CD4-positive, alpha-beta T cell treated with Interleukin-1 beta for 1 hour (primary cell): ENCODE results near the gene NOL12.
A peak's percentile ranks its signal among the peaks of the same experiment; 100 is the strongest.

Source experiments
- DNase-seq, 2 donors: peaks; one replicate each; pipeline ENCODE4 v3.0.0-alpha.2; 2020 to 2022

The NOL12 gene

DNA sequence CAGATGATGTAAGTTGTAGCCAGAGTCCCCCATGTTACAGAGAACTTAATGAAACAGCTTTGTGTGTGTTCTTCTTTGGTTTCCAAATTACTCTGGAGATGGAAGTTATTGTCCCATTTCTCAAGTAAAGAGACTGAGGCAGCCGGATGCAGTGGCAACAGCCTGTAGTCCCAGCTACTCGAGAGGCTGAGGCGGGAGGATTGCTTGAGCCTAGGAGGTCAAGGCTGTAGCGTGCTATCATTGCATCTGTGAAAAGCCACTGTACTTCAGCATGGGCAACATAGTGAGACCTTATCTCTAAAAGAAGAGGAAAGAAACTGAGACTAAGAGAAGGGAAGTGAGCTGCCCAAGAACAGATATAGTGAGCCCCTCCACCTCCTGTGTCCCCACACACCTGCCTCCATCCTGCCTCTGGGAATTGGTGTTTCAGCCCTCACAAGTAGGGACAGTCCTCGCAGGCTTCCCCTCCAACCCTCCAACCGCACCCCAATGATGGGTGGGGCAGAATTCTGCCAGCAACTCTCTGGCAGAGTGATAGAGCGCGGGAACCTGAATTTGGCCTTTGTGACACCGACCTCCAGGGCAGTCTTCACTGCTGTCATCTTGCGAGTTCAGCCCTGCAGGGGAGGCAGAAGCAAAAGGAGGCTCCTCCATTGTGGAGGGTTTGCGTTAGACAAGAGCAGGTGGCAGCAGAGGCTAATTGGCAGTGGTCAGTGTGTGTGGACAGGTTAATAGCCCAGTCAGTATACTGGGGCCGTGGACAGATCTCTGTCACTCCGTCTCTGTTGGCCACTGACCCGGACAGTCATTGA is 26.0 kb upstream of the NOL12 start:
- no peak for DNase-seq

DNA sequence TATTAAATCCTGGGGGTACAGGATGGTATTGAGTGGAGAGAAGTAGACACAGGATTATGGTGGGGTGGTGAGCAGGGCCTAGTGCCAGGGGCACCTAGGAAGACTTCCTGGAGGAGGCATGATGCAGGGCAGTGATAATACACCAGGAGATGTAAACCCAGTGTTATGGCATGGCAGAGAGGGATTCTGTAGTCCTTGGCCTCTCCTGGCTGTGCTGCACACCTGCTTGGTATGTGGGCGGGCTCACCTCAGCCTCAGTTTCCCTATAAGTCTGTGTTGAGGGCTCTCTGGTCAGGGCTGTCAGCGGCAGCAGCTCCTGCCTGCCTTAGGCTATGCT is 25.5 kb upstream of the NOL12 start:
- DNase-seq, result no peak

DNA sequence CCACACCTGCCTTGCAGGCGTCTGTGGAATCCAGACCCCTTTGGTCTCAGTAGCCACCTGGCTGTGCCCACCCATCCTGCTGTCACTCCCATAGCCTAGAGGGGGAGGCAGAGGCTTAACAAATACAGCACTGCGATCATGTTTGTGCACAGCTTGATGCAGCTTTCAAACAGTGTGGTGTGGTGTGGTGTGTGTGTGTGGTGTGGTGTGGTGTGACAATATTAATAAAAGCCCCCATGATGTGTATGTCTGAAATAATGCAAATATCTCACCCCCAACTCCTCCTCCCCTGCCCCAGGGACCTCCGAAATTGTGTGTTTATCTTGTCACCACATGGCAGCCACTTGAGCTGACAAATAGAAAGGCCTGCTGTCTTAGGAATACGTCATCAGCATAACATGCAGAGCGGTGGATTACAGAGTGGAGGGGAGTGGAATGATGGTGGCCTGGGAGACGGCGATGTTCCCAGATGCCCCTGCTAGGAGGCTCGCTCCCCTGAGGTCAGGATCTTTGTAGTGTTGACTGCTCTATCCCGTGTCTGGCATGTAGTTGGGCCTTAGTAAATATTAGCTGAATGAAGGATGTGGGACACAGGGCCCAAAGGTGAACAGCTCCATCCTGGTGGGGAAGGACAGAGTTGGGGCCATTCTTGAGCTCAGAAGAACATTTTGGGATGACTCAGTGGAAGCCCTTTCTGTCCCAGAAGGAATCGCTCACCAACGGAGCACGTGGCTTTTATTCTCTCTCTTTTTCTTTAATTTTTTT is 24.8 kb upstream of the NOL12 start:
- peak; percentile 34 to 50 for DNase-seq

DNA sequence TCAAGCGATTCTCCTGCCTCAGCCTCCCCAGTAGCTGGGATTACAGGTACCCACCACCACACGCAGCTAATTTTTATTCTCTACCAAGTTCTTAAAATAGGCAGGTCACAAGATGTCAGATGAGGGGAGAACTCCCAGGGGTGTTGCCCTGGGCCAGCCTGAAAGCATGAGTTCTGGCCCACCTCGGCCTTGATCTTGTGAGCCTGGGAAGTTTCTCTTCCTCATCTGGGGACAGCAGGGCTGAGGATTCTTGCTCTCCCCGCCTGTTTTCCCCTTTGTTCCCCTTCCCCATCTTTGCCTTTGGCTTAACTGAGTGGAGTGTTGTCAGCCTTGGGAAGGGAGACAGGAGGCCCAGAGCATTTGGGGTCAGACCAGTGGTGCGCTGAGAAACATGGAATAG is 24.1 kb upstream of the NOL12 start:
- DNase-seq, result no peak

DNA sequence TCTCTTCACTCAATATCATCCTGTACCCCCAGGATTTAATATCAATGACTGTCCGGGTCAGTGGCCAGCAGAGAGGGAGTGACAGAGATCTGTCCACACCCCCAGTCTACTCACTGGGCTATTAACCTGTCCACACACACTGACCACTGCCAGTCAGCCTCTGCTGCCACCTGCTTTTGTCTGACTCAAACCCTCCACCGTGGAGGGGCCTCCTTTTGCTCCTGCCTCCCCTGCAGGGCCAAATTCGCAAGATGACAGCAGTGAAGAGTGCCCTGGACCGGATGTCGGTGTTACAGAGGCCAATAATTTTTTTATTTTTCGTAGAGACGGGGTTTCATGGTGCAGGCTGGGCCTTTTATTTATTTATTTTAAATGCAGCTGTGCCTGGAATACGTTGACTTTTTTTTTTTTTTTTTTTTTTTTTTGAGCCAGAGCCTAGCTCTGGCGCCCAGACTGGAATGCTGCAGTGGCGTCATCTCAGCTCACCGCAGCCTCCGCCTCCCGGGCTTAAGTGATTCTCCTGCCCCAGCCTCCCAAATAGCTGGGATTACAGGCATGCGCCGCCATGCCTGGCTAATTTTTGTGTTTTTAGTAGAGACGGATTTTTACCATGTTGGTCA is 22.5 kb upstream of the NOL12 start:
- no peak for DNase-seq

DNA sequence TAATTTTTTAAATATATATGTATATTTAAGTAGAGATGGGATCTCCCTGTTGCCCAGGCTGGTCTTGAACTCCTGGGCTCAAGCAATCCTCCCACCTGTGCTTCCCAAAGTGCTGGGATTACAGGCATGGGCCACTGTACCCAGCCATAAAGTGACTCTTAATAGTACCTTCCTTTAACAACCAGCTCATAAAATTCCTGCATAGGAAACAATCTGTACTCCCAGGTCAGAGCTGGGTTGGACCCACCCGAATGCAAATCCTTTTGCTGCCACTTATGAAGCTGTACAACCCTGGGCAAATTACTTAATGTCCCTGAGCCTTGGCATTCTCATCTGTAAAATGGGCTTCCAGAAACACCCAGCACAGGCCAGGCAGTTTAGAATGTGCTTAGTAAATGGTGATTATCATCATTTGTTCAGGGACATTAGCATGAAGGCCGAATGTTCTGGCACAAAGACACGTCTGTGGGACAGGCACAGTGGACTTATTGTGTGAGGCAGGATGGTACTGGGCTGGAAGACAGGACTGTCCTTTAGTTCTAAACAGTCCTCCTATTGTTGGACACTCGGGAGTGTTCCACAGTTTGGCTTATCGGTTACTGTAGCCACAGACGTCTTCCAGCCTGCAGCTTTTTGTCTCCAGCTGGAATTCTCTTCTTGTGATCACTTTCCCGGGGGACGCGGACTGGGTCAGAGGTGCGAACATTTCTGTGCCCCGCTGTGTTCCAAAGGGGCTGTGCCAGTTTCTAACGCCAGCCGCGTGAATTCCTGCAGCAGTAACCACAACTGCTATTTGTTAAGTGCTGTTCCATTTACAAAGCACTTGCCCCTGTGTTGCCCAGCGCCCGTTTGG is 21.7 kb upstream of the NOL12 start:
- DNase-seq, result no peak

DNA sequence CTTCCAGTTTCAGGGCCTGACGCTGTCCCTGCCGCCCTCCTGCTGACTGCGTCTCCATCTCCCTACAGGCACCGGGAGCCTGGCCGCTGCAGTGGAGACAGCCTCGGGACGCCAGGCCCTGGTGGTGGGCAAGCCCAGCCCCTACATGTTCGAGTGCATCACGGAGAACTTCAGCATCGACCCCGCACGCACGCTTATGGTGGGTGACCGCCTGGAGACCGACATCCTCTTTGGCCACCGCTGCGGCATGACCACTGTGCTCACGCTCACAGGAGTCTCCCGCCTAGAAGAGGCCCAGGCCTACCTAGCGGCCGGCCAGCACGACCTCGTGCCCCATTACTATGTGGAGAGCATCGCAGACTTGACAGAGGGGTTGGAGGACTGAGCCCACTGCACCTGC is 20.7 kb upstream of the NOL12 start:
- DNase-seq, result no peak

DNA sequence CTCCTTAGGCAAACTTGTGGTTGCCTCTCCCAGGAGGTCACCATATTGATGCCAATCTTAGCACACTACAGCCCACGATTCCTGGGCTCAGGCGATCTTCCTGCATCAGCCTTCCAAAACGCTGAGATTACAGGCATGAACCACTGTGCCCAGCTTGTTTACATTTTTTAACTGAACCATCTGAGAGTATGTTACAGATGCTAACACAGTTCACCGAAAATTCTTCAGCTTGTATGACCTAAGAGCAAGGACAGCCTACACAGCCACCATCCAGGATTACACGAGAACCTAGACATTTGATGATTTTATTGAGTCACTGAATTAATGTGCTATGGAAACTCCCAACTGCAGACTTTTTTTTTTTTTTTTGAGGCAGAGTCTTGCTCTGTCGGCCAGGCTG is 16.6 kb upstream of the NOL12 start:
- no peak for DNase-seq

DNA sequence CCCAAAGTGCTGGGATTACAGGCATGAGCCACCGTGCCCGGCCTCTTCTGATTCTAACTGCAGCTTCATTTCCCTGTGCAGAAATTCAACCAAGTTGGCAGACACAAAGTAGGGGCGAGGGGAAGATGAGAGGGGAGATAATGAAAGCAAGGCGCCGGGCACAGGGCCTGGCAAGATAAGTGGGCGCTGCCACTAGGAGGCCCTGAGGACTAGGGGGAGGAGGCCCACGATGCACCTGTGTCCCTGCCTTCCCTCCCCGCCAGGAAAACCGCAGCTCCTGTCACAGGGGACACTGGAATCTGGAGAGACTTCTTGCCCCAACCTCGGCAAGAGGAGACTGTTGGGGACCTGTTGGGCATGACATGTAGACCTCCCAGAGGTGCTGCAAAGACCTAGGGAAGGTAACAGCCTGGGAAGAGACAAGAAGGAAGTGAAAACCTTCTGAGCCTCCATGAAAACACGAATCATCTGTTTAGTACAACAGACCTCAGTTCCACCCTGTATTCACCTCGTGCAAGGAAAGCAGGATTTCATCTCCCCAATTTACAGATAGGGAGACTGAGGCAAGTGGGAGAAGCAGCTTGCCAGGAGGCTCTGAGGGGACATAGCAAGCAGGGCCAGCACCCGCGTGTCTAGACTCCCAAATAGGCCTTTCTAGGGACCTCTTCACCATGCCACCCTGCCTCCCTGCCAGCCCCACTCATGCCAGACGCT is 13.8 kb upstream of the NOL12 start:
- peak; percentile 25 for DNase-seq

DNA sequence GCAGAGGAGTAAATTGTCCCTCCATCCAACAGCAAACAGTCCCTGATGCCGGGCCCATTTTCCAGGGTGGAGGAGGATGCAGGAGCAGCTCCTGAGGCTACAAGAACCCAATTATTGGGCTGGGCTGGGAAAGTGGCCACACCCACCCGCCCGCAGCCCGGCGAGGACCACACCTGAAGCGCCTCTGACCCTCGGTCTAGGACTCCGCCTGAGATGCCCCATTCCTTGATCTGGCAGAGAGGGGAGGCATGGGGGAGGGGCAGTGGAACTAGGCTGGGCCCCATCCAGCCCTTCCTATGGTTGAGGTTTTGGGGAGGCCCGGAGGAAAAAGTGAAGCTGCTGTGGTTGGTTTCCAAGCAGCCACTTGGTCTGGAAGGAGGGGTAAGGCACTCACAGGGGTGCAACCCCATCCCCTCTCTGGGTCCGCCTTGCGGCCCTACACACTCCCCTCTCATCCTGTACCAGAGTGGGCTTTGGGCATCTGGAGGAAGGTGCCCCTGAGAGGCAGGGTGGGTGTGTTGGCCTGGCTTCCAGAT is 13.2 kb upstream of the NOL12 start:
- no peak for DNase-seq

DNA sequence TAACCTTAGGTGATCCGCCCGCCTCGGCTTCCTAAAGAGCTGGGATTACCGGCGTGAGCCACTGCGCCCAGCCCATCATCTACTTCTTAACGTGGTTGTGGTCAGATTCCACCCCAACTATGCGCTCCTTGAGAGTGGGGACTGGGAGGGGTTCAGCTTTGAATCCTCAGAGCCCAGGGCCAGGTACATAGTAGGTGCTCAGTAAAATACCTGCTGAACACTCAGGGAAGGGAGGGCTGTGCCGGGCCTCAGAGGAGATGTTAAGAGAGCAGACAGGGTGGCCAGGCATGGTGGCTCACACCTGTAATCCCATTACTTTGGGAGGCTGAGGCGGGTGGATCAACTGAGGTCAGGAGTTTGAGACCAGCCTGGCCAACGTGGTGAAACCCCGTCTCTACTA is 11.9 kb upstream of the NOL12 start:
- DNase-seq, result no peak

DNA sequence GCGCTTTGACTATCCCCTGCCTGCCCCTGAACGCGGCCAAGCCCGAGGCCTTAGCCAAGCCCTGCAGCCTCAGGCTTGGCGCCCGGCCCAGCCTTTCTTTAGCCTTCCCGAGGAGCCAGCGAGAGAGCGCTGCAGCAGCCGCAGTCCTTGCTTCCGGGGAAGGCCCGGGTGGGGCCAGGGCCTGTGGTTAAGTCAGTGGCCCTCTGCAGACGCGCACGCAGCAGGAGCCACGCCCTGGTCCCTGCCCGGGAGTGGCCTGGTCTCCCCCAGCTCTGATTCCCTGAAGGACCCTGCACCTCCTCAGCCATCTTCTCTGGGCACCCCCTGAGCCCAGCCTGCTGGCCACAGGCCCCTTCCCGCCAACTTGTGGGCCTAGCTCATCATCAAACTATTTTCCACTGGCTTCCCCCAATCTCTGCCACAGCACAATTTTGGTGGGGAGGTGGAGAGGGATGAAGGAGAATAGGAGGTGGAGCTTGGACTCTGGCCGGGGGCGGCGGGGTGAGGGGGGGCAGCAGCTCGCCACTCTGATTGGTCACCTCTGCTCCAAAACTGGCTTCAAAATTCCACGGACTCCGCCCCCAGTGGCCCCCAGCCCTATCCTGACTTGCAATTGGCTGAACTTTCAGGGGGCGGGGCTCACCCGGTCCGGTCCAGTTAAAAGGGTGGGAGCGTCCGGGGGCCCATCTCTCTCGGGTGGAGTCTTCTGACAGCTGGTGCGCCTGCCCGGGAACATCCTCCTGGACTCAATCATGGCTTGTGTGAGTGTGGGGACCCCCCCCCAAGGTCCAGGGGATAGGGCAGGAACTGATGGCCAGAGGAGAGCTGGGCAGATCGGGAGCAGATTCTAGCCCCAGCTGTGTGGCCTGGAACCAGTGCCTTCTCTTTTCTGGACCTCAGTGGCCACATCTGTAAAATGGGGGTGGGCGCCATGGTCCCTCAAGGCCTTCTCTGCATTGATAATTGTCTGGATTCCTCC is 10.9 kb upstream of the NOL12 start, which contains the start of gene LGALS1:
LGALS1 (plus strand) TSS at position 686 of the 979 bp plus-strand sequence; CDS start at position 753, 67 bp downstream.
- peak; percentile 72 to 80 for DNase-seq

DNA sequence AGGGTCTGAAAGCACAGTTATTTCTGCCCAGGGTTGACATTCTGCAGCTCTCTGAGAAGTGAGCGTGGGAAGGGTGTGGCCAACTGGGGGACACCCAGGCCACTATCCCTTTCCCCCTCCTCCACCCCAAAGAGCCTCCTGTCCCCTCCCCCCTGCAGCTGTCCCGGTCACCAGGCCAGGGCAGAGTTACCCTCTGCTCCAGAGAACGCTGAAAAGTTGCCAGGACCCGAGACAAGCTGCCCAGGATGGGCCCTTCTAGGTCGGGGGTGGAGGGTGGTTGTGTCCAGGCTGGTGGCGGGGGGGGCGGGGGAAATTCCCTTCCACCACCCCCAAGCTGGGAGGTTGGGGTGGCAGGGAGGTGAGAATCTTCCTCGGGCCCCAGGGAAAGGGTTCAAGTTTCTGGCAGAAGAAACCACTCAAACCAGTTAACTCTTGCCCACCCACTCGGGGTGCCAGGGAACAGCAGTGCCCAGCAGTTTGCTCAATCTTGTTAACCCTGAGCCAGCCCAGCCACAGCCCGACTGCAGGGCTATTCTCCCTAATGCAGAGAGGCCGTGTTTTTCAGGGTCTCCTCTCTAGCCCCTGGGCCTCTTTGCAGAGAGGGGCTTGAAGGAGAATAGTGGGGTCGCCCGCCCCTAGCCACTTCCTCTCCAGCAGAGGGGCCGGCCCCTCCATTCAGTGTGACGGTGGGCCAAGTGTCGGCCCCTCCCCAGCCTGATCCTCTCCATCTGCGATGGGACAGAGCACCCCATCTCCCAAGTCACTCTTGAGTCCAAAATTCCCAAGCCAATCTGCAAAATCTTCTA is 10.0 kb upstream of the NOL12 start:
- peak; percentile 34 to 46 for DNase-seq

DNA sequence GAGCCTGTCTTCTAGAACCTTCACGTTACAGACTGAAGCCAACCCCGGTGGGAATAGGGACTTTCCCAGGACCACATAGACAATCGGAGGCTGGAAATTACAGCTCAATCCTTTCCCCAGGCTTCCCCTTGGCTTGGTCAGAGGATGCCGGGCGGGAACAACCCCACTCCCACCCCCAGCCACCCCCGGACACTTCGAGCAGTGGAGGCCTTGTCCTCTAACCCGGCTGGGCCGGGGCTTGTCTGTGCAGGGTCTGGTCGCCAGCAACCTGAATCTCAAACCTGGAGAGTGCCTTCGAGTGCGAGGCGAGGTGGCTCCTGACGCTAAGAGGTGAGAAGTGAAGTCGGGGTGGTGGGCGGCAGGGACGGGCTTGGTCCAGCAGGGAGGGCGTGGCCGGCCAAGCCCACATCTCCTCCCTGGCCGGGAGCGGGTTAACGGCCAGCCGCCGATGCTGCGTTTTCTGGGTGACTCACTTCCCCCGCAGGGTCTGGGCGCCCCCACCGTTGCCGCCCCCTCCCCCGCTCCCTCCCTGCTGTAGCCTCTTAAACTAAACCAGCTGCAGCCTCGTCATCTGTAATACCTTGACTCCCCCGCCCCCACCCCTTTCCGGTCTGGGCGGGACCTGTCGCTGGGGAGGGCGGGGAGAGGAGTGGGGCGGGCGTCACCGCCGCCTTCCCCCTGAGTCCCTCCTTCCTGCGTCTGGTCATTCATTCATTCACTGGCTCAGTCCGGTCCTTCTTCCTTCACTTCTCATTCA is 9.2 kb upstream of the NOL12 start:
- peak; percentile 94 to 95 for DNase-seq

DNA sequence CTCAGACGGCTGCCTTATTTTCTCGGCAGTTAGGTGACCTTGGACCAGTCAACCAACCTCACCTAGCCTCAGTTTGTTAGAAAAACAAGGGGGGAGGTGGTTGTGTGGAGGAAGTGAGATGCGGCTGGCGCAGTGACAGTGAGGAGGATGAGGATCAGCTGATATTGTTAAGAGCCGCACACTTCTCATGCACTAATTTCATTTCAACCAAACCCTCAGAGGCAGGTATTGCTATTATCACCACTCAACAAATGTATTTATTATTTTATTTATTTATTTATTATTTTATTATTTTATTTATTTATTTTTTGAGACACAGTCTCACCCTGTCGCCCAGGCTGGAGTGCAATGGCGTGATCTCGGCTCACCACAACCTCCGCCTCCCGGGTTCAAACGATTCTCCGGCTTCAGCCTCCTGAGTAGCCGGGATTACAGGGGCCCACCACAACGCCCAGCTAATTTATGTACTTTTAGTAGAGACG is 8.6 kb upstream of the NOL12 start:
- no peak for DNase-seq

DNA sequence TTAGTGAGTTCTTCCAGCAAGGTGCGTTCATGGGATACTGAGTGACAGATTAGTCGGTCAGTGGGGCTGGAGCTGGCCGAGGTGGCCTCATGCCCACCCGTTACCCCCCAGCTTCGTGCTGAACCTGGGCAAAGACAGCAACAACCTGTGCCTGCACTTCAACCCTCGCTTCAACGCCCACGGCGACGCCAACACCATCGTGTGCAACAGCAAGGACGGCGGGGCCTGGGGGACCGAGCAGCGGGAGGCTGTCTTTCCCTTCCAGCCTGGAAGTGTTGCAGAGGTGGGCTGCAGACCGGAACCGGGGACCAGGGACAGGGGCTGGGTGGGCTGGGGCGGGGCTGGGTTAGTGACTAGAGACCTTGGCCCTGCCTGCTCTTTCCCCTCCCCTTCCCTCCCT is 7.8 kb upstream of the NOL12 start:
- no peak for DNase-seq

DNA sequence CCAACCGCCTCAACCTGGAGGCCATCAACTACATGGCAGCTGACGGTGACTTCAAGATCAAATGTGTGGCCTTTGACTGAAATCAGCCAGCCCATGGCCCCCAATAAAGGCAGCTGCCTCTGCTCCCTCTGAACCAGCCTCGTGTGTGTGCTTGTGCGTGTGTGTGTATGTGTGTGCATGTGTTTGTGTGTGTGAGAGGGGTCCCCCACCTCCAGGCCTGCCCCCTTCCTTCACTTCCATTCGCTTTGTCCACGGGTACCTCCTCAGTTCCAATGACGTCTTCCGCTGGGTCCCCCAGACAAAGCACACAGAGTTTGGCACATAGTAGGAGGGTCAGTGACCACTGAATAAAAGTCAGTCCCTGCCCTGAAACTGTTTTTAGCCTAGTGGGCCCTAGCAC is 6.5 kb upstream of the NOL12 start:
- no peak for DNase-seq

DNA sequence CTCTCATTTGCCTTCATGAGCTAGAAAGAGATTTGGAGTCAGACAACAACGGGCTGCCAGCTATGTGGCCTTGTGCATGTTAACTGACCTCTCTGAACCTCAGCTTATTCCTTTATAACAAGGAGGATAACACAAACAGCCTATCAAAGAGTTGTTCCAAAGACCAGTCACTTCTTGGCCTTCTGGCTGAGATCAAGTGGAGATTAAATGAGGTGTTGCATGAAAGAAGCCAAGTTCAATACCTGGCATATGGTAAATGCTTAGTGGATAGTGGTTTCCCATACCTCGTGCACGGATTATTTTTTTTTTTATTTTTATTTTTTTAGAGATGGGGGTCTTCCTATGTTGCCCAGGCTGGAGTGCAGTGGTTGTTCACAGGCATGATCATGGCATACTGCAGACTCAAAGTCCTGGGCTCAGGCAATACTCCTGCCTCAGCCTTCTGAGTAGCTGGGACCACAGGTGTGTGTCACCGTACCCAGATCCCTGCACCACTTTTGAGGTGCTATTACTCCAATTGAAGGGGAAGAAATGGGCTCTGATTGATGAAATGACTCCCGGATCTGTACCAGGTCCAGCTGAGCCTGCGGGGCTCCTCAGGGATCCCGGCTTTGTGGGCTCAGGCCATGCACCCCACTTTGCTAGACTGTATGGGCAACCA is 5.8 kb upstream of the NOL12 start:
- no peak for DNase-seq
